Measurements from ENCODE around the gene JAML. TPM values are rescaled to one million over a fixed set of nuclear protein-coding genes. Genes with fewer than 3 reads are reported as not detected.

The JAML gene
- total and polyA plus RNA-seq, 2 of the 13 experiments (the other 11 are each of a cell fraction or from before 2014, with no cell fraction given), result 2.0 to 3.3 TPM

GRCh38 chr11:118251858-118252652, 27.2 kb upstream of the JAML start, which contains the start of gene MPZL3:
Gene MPZL3, minus strand, starts transcription at chr11:118252365. Its CDS starts 71 bp downstream, at chr11:118252294.
- H2AFZ ChIP-seq (ENCODE audit: low read length), result peak within 1 kb of the TSS; percentile 90
- intact Hi-C loops (cut with micrococcal nuclease; ENCODE audit: unreplicated experiment), result loop anchor here (1.0 kb wide), 1 partner anchor 40 kb away; no protein-coding TSS in a partner anchor
- 12% methylated on average over 24 of the region's 33 CpGs for WGBS (ENCODE audit: low lambda C conversion rate)
- H4K20me1 ChIP-seq (ENCODE audit: insufficient read depth, low read length), result no peaks in the 10 kb centered on the region
- no peaks in the 10 kb centered on the region; a peak in 1 of 5 replicates for H3K27me3 ChIP-seq (ENCODE audit: control insufficient read depth in 1 of 2, insufficient read depth in 2 of 2, low read length in 2 of 2)
- peaks cover 2% of the 10 kb centered on the region for H3K79me2 ChIP-seq (ENCODE audit: insufficient read depth, low read length)
- ChIA-PET POLR2A (interaction anchor here (1.2 to 2.8 kb wide), 9 partner anchors 8 to 107 kb away, joined by 3 to 23 read pairs (median 10); partner anchors contain the start of genes MPZL2 and UBE4A), CTCF (ENCODE audit: low intra/inter-chr PET ratio, low total read pairs) (no interaction called here)
- in situ Hi-C loops (cut with HindIII; ENCODE audit: extremely low pct_ligation_motif_present, low pct_unique_long_range_greater_than_20kb), result loop anchor here (5.0 kb wide), 1 partner anchor 55 kb away; no protein-coding TSS in a partner anchor
- peaks cover 27% of the 10 kb centered on the region for H3K4me1 ChIP-seq (ENCODE audit: insufficient read depth, low read length)
- H3K27ac ChIP-seq (ENCODE audit: extremely low read length, insufficient read depth, low read length), result peak within 1 kb of the TSS; percentile 98
- peak within 1 kb of the TSS; percentile 71 for H3K4me2 ChIP-seq (ENCODE audit: low read depth, low read length)
- FAIRE-seq (peak; percentile 89), DNase-seq (ENCODE audit: low spot score) (peak; percentile 91), ATAC-seq (peak; percentile 94)
- H3K36me3 ChIP-seq (replicated peaks in 1 of 2; ENCODE audit: control insufficient read depth in 1 of 2, insufficient read depth in 2 of 2, low read length in 2 of 2), result peaks cover under 1 to 6% of the 10 kb centered on the region in 2 experiments; a peak in 1 of 5 replicates
- H3K4me3 ChIP-seq (replicated peaks in 1 of 3; ENCODE audit: insufficient read depth in 1 of 3, low read depth in 2 of 3, low read length in 3 of 3), result peak within 1 kb of the TSS; percentile 88 to 98 (median 89)
- no peaks in the 10 kb centered on the region for H3K9me3 ChIP-seq (ENCODE audit: low read length)
- BruUV-seq (replicated peaks), result TSS peak; percentile 94
- peak within 1 kb of the TSS; percentile 91 for H3K9ac ChIP-seq (ENCODE audit: insufficient read depth, low read depth, low read length)
- TF ChIP-seq MYC (CRISPR knock-in tag; IDR thresholded peaks at IDR 0.05; ENCODE audit: borderline replicate concordance), result peak; percentile 26; the same call in 1 of the 2 replicates
- no peak for TF ChIP-seq HNRNPH1 (optimal IDR thresholded peaks at IDR 0.05; ENCODE audit: low read depth, low read length)
- no peak for TF ChIP-seq SMAD3 (CRISPR knock-in tag; IDR thresholded peaks at IDR 0.05)
- no peak for TF ChIP-seq ZBTB33 (CRISPR knock-in tag; IDR thresholded peaks at IDR 0.05)
- TF ChIP-seq ZNF124 (CRISPR knock-in tag; IDR thresholded peaks at IDR 0.05), result 0 out of 2 replicates have a peak, but pooled peaks have one; percentile 38
- no peak for TF ChIP-seq ZNF20 (CRISPR knock-in tag; IDR thresholded peaks at IDR 0.05)
- TF ChIP-seq ZBTB1 (CRISPR knock-in tag; IDR thresholded peaks at IDR 0.05; ENCODE audit: borderline replicate concordance), result no peak
- TF ChIP-seq NBN (conservative IDR thresholded peaks at IDR 0.05), result no peak
- peak; percentile 39 for TF ChIP-seq ELF3 (CRISPR knock-in tag; IDR thresholded peaks at IDR 0.05)
- TF ChIP-seq ZEB1 (IDR thresholded peaks at IDR 0.05; ENCODE audit: insufficient replicate concordance, low read depth), result peak; percentile 99
- TF ChIP-seq SIN3A (IDR thresholded peaks at IDR 0.05; ENCODE audit: borderline replicate concordance, low read depth, low read length), result peak; percentile 38; the same call in 1 of the 2 replicates
- peak; percentile 91 for TF ChIP-seq PHF20 (CRISPR knock-in tag; IDR thresholded peaks at IDR 0.05)
- TF ChIP-seq MEIS2 (CRISPR knock-in tag; IDR thresholded peaks at IDR 0.05), result 0 out of 2 replicates have a peak, but pooled peaks have one; percentile 18
- no peak for TF ChIP-seq ZNF780A (CRISPR knock-in tag; IDR thresholded peaks at IDR 0.05)
- TF ChIP-seq NFYB (CRISPR knock-in tag; IDR thresholded peaks at IDR 0.05), result no peak
- TF ChIP-seq FOXK2 (IDR thresholded peaks at IDR 0.05), result peak; percentile 77
- TF ChIP-seq NFATC3 (CRISPR knock-in tag; IDR thresholded peaks at IDR 0.05), result no peak
- no peak for TF ChIP-seq TEAD2 (CRISPR knock-in tag; IDR thresholded peaks at IDR 0.05)
- TF ChIP-seq GFI1 (CRISPR knock-in tag; IDR thresholded peaks at IDR 0.05; ENCODE audit: borderline replicate concordance), result 0 out of 2 replicates have a peak, but pooled peaks have one; percentile 22
- no peak for TF ChIP-seq RBM39 (IDR thresholded peaks at IDR 0.05; ENCODE audit: low read depth, low read length, poor library complexity, severe bottlenecking)
- TF ChIP-seq RXRA (CRISPR knock-in tag; IDR thresholded peaks at IDR 0.05), result peak; percentile 48; the same call in 1 of the 2 replicates
- peak; percentile 57; the same call in 1 of the 2 replicates for TF ChIP-seq ZFP91 (CRISPR knock-in tag; IDR thresholded peaks at IDR 0.05; ENCODE audit: borderline replicate concordance)
- peak; percentile 91 for TF ChIP-seq ELF1 (CRISPR knock-in tag; IDR thresholded peaks at IDR 0.05)
